Liver (tissue), 3 donors: ENCODE results near the gene KANSL1.

ENCODE experiments used
- CTCF ChIP-seq: fragments of 150-350 bp; IDR thresholded peaks from 2 replicates; pipeline ENCODE4 v1.5.1; 2017; ENCODE audit warnings: improper control_type of control experiment, low read depth, low read length; ENCODE audit not compliant: missing input control
- EGR1 ChIP-seq, 2 donors: IDR thresholded peaks; 2 replicates each; pipeline ENCODE4 v1.6.1; 2016 to 2018; ENCODE audit warnings: antibody characterized with exemption in 2 of 2, low read depth in 2 of 2
- GABPA ChIP-seq, 2 donors: IDR thresholded peaks in 1 of 2; conservative IDR thresholded peaks in 1 of 2; 2 replicates each; pipeline ENCODE4 v1.6.1; 2016; ENCODE audit warnings: antibody characterized with exemption in 2 of 2, mild to moderate bottlenecking in 1 of 2, moderate library complexity in 1 of 2
- HNF4G ChIP-seq: IDR thresholded peaks from 2 replicates; pipeline ENCODE4 v1.6.1; 2016; ENCODE audit warnings: antibody characterized with exemption
- MAX ChIP-seq: IDR thresholded peaks from 2 replicates; pipeline ENCODE4 v1.6.1; 2016; ENCODE audit warnings: antibody characterized with exemption
- REST ChIP-seq: IDR thresholded peaks from 2 replicates; pipeline ENCODE4 v1.6.1; 2016; ENCODE audit warnings: antibody characterized with exemption, mild to moderate bottlenecking
- donor health status: healthy.
- donor health status: healthy.

GRCh38 chr17:45995627-45996270 lies 197.5 kb downstream of the KANSL1 start:
- TF ChIP-seq CTCF (no peak), REST (no peak), EGR1 (IDR thresholded peaks at IDR 0.05; ENCODE audit: low read depth in 2 of 2) (no peak), MAX (no peak), HNF4G (no peak), GABPA (IDR thresholded peaks at IDR 0.05 in 1 of 2, conservative IDR thresholded peaks at IDR 0.05 in 1 of 2) (no peak)
